ENCODE measurements around the gene RNF125. TPM values are rescaled to one million over a fixed set of nuclear protein-coding genes. Genes with fewer than 3 reads are reported as not detected.
"Not testable (repeated sequence)": the region's sequence is repeated elsewhere in the genome, so short reads cannot be mapped to it uniquely, and the experiment has no call there.

RNF125 gene
- total and polyA plus RNA-seq, 2 experiments from 2014 or later: 2.0 to 2.2 TPM

DNA sequence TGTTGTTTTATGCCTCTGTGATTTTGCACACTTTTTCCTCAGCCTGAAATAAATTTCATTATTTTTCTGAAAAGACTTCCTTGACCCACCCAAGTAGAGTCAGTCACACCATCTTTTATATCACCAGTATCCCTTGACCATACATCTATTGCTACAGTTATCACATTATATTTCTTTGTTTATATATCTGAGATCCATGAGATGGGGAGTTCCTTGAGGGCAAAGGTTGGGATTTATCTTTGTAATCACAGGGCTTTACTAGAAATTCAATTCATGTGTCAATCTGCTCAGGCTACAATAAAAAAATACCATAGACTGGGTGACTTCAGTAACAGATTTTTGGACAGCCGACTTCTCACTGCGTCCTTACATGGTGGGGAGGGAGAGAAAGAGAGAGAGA lies 60.2 kb downstream of the RNF125 start:
- no peaks in the 10 kb centered on the region for H3K27me3 ChIP-seq
- TF ChIP-seq, protein P1, sequence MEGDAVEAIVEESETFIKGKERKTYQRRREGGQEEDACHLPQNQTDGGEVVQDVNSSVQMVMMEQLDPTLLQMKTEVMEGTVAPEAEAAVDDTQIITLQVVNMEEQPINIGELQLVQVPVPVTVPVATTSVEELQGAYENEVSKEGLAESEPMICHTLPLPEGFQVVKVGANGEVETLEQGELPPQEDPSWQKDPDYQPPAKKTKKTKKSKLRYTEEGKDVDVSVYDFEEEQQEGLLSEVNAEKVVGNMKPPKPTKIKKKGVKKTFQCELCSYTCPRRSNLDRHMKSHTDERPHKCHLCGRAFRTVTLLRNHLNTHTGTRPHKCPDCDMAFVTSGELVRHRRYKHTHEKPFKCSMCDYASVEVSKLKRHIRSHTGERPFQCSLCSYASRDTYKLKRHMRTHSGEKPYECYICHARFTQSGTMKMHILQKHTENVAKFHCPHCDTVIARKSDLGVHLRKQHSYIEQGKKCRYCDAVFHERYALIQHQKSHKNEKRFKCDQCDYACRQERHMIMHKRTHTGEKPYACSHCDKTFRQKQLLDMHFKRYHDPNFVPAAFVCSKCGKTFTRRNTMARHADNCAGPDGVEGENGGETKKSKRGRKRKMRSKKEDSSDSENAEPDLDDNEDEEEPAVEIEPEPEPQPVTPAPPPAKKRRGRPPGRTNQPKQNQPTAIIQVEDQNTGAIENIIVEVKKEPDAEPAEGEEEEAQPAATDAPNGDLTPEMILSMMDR (IDR thresholded peaks at IDR 0.05; ENCODE audit: low read depth, low read length): no peak
- no peaks in the 10 kb centered on the region for H3K4me1 ChIP-seq (ENCODE audit: low read depth)
- no peak overlapping the region for H3K27ac ChIP-seq
- H3K36me3 ChIP-seq: no peaks in the 10 kb centered on the region
- DNase-seq (ENCODE audit: low read depth in 1 of 2, low spot score in 1 of 2): no peak
- H3K9me3 ChIP-seq (ENCODE audit: low read depth): no peaks in the 10 kb centered on the region
- no peak overlapping the region for H3K4me3 ChIP-seq

DNA sequence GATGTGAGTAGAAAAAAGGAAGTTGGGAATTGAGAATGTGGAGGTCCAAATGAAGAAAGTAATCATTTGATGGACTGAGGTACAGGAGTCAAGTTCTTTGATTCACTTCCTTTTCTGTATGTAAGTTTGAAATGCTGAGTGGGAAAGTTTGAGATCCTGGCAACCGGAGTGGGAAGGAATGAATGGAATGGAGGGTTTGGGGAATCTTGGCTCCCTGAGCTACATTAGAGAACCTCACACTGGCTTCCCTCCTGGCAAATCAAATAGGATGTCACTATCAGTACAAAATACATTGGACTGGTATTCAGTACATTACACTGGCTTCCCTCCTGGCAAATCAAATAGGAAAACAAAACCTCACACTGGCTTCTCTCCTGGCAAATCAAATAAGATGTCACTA lies 63.3 kb downstream of the RNF125 start:
- H3K36me3 ChIP-seq: no peaks in the 10 kb centered on the region
- DNase-seq (ENCODE audit: low read depth in 1 of 2, low spot score in 1 of 2): peak in 1 of 2 donors; percentile 72
- H3K27ac ChIP-seq: no peak overlapping the region
- no peak overlapping the region for H3K4me3 ChIP-seq
- TF ChIP-seq, protein P1 (IDR thresholded peaks at IDR 0.05; ENCODE audit: low read depth, low read length): no peak
- no peaks in the 10 kb centered on the region for H3K4me1 ChIP-seq (ENCODE audit: low read depth)
- no peaks in the 10 kb centered on the region for H3K27me3 ChIP-seq
- no peaks in the 10 kb centered on the region for H3K9me3 ChIP-seq (ENCODE audit: low read depth)

DNA sequence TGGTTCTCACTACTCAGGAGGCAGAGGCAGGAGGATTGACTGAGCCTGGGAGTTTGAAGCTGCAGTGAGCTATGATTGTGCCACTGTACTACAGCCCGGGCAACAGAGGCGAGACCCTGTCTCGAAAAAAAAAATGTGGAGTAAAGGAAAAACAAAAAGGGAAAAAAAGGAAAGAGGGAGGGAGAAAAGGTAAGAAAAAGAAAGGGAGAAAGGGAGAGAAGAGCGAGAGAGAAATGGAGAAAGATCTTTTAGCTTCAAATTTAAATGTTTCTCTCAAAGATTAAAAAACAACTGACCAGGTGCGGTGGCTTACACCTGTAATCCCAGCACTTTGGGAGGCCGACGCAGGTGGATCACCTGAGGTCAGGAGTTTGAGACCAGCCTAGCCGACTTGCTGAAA lies 65.2 kb downstream of the RNF125 start:
- H3K27ac ChIP-seq: no peak overlapping the region
- H3K4me1 ChIP-seq (ENCODE audit: low read depth): no peaks in the 10 kb centered on the region
- H3K36me3 ChIP-seq: no peaks in the 10 kb centered on the region
- H3K9me3 ChIP-seq (ENCODE audit: low read depth): no peaks in the 10 kb centered on the region
- DNase-seq (ENCODE audit: low read depth in 1 of 2, low spot score in 1 of 2): no peak
- TF ChIP-seq, protein P1 (IDR thresholded peaks at IDR 0.05; ENCODE audit: low read depth, low read length): no peak
- no peak overlapping the region for H3K4me3 ChIP-seq
- no peaks in the 10 kb centered on the region for H3K27me3 ChIP-seq

DNA sequence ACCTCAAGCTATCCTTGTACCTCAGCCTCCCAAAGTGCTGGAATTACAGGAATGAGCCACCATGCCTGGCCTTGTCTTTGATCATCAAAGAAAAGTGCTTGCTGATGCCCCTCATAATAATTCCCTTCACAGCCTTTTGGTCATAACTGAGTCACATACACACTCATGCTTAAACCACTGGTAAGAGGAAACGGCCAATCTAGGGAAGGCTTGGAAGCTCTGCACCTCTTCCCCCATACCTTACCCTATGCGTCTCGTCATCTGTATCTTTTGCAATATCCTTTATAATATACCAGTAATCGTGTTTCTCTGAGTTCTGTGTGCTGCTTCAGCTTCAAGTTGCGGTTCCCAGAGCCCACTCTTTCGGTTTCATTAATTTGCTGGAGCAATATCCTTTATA lies 68.3 kb downstream of the RNF125 start:
- TF ChIP-seq, protein P1 (IDR thresholded peaks at IDR 0.05; ENCODE audit: low read depth, low read length): no peak
- Histone ChIP-seq H3K27me3 (no peaks in the 10 kb centered on the region), H3K36me3 (no peaks in the 10 kb centered on the region), H3K9me3 (ENCODE audit: low read depth) (no peaks in the 10 kb centered on the region), H3K4me1 (ENCODE audit: low read depth) (peaks cover 4% of the 10 kb centered on the region), H3K4me3 (no peak overlapping the region), H3K27ac (no peak overlapping the region)
- DNase-seq (ENCODE audit: low read depth in 1 of 2, low spot score in 1 of 2): peak in 1 of 2 donors; percentile 6

DNA sequence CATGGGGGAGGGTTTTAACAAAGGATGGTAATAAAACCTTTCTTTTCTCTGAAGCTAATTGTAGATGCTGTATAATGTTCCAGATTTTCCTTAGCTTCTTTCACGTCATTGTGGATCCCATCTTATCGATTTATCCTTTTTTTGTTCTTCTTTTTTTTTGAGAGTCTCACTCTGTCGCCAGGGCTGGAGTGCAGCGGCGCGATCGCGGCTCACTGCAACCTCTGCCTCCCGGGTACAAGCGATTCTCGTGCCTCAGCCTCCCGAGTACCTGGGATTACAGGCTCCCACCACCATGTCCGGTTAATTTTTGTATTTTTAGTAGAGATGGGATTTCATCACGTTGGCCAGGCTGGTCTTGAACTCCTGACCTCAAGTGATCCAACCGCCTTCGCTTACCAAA lies 72.2 kb downstream of the RNF125 start:
- H3K36me3 ChIP-seq; H3K4me3 ChIP-seq; DNase-seq (ENCODE audit: low read depth in 1 of 2, low spot score in 1 of 2); H3K27me3 ChIP-seq; H3K27ac ChIP-seq; H3K9me3 ChIP-seq (ENCODE audit: low read depth): not testable (repeated sequence)
- peaks cover 22% of the 10 kb centered on the region for H3K4me1 ChIP-seq (ENCODE audit: low read depth)

DNA sequence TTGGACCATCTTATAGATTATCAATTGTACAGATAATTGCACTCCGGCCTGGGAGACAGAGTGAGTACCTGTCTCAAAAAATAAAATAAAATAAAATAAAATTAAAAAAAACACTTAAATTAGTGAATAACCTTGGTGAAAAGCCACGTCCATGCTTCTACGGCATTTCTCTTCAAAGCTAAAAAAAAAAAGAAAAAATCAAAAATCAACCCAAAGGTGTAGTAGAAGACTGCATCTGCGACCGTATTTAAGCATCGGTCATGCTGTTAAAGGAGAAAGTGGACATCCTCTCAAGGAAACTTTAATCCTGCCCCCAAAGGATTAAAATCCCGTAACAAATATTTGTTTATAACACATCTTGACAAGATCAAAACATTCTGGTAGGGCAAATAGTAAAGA lies 72.7 kb downstream of the RNF125 start:
- no peak for DNase-seq (ENCODE audit: low read depth in 1 of 2, low spot score in 1 of 2)
- H3K36me3 ChIP-seq: no peaks in the 10 kb centered on the region
- H3K4me3 ChIP-seq: peak overlapping the region; percentile 81
- peaks cover 27% of the 10 kb centered on the region for H3K4me1 ChIP-seq (ENCODE audit: low read depth)
- TF ChIP-seq, protein P1 (IDR thresholded peaks at IDR 0.05; ENCODE audit: low read depth, low read length): no peak
- no peaks in the 10 kb centered on the region for H3K27me3 ChIP-seq
- no peaks in the 10 kb centered on the region for H3K9me3 ChIP-seq (ENCODE audit: low read depth)
- peak overlapping the region; percentile 95 for H3K27ac ChIP-seq
